DOHH2 (cell line): ENCODE measurements around the gene PSMB5.

ENCODE experiments used
- CTCF ChIP-seq: fragments of 200-600 bp; sonication (generic); IDR thresholded peaks from one replicate; pipeline ENCODE4 v1.5.1; 2014; ENCODE audit warnings: antibody characterized with exemption, mild to moderate bottlenecking, low read depth, low read length; ENCODE audit not compliant: poor library complexity, severe bottlenecking
- EZH2phosphoT487 ChIP-seq: fragments of 200-600 bp; sonication (generic); IDR thresholded peaks from 2 replicates; pipeline ENCODE4 v1.6.1; 2017; ENCODE audit warnings: borderline replicate concordance, mild to moderate bottlenecking, antibody characterized with exemption, low read length, moderate library complexity, mixed read lengths

- no peak for TF ChIP-seq CTCF
- no peak for TF ChIP-seq EZH2phosphoT487
Measured at GRCh38 chr14:23041729-23042128, 7.0 kb upstream of the PSMB5 start.
